ENCODE results near the gene LRP1-AS. TPM values are rescaled to one million over a fixed set of nuclear protein-coding genes. Genes with fewer than 3 reads are reported as not detected.

Gene LRP1-AS
- total RNA-seq, 1 donor from 2014 or later, result not detected

DNA sequence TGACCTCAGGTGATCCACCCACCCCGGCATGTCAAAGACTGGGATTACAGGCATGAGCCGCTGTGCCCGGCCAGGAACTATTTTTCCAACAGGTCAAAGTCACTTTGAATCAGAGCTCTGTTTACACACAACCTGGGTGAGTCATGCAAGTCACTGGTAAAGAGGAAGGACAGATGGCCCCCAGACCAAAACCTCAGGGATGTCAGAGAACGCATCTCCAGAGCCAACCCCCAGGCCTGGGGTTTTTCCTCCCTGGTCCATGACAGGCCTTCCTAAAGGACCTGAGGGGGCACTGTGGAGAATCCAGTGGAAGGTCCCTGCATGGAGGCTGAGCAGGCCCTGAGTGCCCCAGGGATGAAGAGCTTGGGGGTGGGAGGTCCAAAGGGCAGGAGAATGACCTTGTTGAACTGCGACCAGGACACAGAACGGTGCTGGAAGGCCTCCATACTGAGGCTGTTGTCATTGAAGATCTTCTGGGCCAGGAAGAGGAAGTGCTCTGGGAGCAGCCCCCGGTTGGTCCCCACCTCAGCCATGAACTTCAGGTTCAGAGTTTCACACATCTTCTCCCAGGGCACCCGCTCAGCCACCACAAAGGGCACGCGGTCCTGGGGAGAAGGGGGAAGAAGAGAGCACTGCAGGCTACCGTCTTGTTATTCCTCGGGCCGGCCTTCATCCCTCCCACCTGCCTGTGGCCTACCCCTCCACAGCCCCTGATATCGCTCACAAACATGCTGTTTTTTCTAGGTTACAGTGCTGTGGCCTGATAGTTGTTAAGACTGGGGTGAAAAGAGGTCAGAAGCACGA is 45.3 kb downstream of the LRP1-AS start:
- peak; percentile 65 for DNase-seq (ENCODE audit: low read depth)

GRCh38 chr12:57099766-57100165 is 47.7 kb downstream of the LRP1-AS start:
- DNase-seq (ENCODE audit: low read depth), result no peak

GRCh38 chr12:57099047-57099714 is 48.2 kb downstream of the LRP1-AS start:
- DNase-seq (ENCODE audit: low read depth), result peak; percentile 10

DNA sequence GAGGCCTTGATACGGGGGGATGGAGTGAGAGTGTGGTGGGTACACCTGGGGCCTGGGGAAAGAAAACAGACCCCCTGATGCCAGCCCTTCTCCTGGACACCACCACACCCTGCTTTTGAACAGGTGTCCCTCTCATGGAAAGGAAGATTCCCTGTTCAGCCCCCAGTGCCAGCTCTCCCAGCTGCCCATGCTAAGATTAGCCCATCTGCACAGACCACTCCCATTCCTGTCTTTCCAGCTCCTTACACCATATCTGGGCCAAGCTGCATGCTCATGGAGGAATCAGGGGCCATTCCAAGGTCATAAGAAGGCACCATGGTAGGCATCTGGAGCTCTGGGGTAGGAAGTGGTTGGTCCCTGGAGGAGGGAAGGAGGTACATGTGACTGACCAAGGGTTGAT is 48.9 kb downstream of the LRP1-AS start:
- peak; percentile 87 for DNase-seq (ENCODE audit: low read depth)

- DNase-seq (ENCODE audit: low read depth), result no peak
Measured at GRCh38 chr12:57097554-57097835, 49.9 kb downstream of the LRP1-AS start.

DNA sequence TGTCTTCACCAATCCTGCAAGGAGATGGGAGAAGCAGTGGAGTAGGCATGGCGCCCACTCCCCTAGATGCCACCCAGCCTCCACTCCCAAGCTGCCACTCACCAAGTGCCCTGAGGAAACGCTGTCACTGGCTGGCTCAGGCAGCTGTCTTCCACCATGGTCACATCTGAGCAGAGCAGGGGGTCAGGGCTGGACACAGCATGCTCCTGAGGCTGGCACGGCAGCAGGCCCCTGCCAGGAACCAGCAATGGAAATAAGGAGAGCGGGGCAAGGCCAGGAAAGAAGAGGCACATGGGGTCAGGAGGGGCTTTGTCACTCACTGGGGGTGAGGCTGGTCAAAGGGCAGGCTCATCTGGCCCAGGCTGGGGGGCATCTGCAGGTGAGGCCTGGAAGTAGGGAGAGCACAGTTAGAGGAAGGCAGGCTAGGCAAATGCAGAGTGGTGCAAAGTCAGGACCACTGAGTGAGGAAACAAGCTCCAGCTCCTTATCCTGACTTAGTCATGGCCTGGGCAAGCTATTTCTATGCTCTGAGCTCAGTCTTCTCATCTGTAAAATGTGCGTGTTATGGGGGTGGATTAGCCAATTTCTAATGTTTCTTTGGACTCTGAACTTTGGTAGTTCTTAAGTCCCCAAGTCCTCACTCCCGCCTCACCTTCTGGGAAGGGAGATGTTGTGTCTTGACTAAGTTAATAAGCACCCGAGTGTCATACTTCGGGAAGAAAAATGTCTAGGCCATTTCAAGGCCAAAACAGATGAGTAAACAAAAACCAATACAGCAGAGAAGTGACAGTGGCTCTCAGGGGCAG is 50.5 kb downstream of the LRP1-AS start:
- DNase-seq (ENCODE audit: low read depth), result peak; percentile 68

DNA sequence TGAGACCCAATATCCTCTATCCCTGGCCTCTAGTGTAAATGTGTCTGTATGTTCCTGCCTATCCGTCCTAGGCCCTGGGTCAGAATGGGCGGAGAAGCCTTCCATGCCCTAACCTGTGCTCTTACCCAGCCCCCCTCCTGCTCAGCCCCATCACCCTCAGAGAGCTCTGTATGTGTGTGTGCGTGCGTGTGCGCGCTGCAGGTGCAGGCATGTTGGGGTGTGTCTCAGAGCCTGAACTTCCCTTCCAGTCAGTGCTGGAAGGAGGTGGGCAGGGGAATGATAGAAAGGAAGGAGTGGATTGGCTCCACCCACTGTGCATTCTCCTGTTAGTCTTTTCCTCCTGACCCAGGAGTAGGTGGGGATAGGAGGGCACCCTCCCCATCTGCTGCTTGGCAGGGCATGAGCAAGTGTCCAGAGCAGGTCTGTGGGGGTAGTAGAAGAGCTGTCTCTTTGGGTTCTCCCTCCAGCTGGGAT is 51.3 kb downstream of the LRP1-AS start:
- DNase-seq (ENCODE audit: low read depth), result peak; percentile 21

DNA sequence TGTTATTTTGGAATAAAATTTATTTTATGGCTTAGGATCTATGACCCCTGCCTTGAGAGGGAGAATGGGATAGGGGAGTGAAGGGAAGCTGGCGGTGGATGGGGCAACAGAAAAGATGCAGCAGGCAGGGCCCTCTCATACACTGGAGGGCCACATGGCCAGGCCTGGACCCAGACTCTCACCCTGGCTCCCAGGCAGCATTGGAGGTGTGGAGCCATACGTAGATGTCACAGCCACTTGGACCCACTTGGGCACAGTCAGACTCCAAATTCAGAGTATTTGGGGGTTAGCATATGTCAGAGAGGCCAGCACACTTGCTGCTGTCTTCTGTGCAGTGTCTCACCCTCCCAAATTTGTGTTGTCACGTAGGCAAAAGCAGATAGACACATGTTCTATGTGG is 52.0 kb downstream of the LRP1-AS start:
- no peak for DNase-seq (ENCODE audit: low read depth)

MicroRNA genes within 50 kb of the gene (microRNA counts, 767-probe panel; counts per million panel counts)
- microRNA hsa-miR-1228-3p, result not detected

Small RNAs within 50 kb of the gene (microRNA-seq; reads per million reads assigned to microRNA genes)
- 12.3 reads per million, percentile 33 among the genes with 10 or more reads in this experiment for gene MIR1228

Other genes starting within 250 kb of the LRP1-AS start
- gene SDR9C7, start 213.2 kb downstream of the LRP1-AS start, total RNA-seq, result 0.16 TPM in 1 of 2 replicates, not detected in the other
- 0.10 and 0.13 TPM in 2 replicates for gene RDH16, start 190.0 kb downstream of the LRP1-AS start, total RNA-seq
- 3.9 and 4.0 TPM in 2 replicates for gene ZBTB39, start 141.1 kb downstream of the LRP1-AS start, total RNA-seq
- gene TAC3, start 131.1 kb downstream of the LRP1-AS start, total RNA-seq, result not detected in 2 replicates
- not detected in 2 replicates for gene MYO1A, start 97.5 kb downstream of the LRP1-AS start, total RNA-seq
- gene NEMP1, start 68.8 kb downstream of the LRP1-AS start, total RNA-seq, result 9.9 and 19.1 TPM in 2 replicates
- 50.6 and 76.7 TPM in 2 replicates for gene NAB2, start 58.5 kb downstream of the LRP1-AS start, total RNA-seq
- 51.1 and 59.4 TPM in 2 replicates for gene STAT6, start 36.3 kb downstream of the LRP1-AS start, total RNA-seq
- gene LRP1, start 19.1 kb downstream of the LRP1-AS start, total RNA-seq, result 40.0 and 53.8 TPM in 2 replicates
- gene NXPH4, start 69.2 kb upstream of the LRP1-AS start, total RNA-seq, result 2.4 and 4.3 TPM in 2 replicates
- gene SHMT2, start 82.1 kb upstream of the LRP1-AS start, total RNA-seq, result 147 and 153 TPM in 2 replicates
- gene STAC3, start 103.6 kb upstream of the LRP1-AS start, total RNA-seq, result 594 and 728 TPM in 2 replicates